Keratinocyte (primary cell): ENCODE data around the gene TRIM67.

Experiments used
- EZH2 ChIP-seq: IDR thresholded peaks from one replicate; pipeline ENCODE4 v1.6.1; 2012; ENCODE audit warnings: inconsistent platforms, mild to moderate bottlenecking, low read length, moderate library complexity
- TF ChIP-seq, protein P1 (sequence below), 3 experiments: IDR thresholded peaks in 1 of 3; conservative IDR thresholded peaks in 1 of 3; optimal IDR thresholded peaks in 1 of 3; 2 replicates in 2 of 3; 3 replicates in 1 of 3; pipeline versions ENCODE3 to v1.5.1; 2011; ENCODE audit warnings: low read length in 3 of 3, mild to moderate bottlenecking in 3 of 3, moderate library complexity in 2 of 3, control low read depth in 1 of 3, inconsistent platforms in 1 of 3; ENCODE audit not compliant: insufficient read depth in 2 of 3; ENCODE audit errors: extremely low read depth in 1 of 3

- TF ChIP-seq, protein P1, sequence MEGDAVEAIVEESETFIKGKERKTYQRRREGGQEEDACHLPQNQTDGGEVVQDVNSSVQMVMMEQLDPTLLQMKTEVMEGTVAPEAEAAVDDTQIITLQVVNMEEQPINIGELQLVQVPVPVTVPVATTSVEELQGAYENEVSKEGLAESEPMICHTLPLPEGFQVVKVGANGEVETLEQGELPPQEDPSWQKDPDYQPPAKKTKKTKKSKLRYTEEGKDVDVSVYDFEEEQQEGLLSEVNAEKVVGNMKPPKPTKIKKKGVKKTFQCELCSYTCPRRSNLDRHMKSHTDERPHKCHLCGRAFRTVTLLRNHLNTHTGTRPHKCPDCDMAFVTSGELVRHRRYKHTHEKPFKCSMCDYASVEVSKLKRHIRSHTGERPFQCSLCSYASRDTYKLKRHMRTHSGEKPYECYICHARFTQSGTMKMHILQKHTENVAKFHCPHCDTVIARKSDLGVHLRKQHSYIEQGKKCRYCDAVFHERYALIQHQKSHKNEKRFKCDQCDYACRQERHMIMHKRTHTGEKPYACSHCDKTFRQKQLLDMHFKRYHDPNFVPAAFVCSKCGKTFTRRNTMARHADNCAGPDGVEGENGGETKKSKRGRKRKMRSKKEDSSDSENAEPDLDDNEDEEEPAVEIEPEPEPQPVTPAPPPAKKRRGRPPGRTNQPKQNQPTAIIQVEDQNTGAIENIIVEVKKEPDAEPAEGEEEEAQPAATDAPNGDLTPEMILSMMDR (optimal IDR thresholded peaks at IDR 0.05 in 1 of 3, IDR thresholded peaks at IDR 0.05 in 1 of 3, conservative IDR thresholded peaks at IDR 0.05 in 1 of 3; ENCODE audit: extremely low read depth in 1 of 3, insufficient read depth in 2 of 3, low read length in 3 of 3): no peak
- TF ChIP-seq EZH2: no peak
Observed at GRCh38 chr1:231210126-231210525, 48.3 kb downstream of the TRIM67 start.
